ENCODE measurements around the gene PIWIL1.

Gene PIWIL1

DNA sequence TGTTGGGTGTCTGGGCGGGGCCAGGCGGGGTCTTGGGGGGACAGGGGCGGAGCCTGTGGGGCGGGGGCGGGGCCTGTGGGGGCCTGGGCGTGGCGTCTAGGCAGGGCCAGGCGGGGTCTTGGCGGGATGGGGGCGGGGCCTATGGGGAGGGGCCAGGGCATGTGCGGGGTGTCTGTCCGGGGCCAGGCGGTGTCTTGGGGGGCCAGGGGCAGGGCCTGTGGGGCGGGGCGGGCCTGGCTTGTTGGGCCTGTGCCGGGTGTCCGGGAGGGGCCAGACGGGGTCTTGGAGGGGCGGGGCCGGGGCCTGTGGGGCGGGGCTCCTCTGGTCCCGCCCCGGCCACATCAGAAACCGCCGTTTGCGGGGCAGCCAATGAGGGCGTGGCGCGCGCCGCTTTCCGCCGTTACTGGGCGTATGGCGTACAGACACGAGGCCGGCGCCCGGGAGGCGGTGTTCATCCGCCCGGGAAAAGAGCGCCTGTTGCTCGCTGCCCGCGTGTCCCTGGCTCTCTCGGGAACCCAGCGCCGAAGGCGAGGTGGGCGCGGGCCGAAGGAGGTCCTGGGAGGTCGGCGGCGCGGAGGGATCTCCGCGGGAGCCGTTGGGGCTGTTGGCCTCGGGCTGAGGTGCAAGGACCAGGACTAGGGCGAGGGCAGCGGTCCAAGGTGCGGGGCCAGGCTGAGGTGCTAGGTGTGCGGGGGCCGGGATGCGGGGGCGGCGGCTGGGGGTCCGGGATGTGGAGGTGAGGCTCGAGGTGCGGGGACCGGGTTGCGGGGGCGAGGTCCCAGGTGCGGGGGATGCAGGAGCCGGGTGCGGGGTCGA, at the start of gene PIWIL1:
Gene PIWIL1, plus strand, starts transcription at position 400 of the 816 bp plus-strand sequence. CDS start 4,705 bp downstream, outside the sequence.
- no peak for DNase-seq

DNA sequence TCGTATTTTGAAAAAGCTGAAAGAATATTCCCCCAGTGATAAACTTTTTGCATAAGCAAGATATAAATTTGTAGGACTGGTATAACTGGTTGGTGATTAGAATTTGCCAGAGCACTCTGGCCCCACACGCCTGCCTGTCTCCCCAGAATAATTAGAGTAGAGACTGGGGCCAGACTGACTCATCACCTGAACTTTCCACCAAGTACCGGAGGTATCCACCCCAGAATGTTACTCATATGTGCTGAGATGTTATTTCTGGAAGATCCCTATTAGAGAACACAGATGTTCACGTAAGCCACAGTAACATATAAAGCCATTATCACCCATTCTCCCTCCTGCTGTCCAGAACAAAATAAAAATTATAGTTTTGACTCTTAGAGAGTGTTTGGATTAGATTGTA, 49.5 kb upstream of the PIWIL1 start:
- DNase-seq = no peak

DNA sequence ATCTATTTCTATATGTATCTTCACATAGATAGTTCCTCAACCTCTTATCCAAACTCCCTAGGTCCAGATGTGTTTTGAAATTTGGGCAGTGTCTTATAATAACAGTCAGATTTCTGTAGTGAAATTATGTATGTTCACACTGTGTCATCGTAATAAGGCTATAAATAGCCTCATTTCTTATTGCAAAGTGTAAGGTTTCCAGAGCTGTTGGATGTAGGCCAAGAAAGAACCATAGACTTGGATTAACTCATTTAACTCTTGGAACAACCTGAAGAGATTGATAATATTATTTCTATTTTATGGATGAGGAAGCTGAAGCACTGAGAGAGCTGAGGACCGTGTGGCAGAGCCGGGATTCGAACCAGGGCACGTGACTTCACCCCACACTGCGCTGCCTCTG, 49.0 kb upstream of the PIWIL1 start:
- no peak for DNase-seq

DNA sequence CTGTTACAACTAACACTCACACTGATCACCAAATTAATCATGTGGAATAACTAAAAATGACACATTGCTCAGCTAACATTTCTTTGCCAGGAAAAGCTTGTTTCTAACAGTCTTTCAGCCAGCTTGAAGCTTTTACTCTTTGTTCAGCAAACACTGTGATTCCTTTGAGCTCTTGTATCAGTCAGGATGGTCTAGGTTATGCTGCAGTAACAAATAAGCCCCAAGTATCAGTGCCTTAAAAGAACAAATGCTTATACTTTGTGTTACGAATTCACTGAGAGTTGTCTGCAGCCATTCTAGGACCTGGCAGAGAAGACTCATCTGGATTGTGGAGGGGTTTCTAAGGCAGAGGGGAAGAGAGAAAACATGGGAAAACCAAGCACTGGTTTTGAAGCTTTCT, 47.6 kb upstream of the PIWIL1 start:
- no peak for DNase-seq

DNA sequence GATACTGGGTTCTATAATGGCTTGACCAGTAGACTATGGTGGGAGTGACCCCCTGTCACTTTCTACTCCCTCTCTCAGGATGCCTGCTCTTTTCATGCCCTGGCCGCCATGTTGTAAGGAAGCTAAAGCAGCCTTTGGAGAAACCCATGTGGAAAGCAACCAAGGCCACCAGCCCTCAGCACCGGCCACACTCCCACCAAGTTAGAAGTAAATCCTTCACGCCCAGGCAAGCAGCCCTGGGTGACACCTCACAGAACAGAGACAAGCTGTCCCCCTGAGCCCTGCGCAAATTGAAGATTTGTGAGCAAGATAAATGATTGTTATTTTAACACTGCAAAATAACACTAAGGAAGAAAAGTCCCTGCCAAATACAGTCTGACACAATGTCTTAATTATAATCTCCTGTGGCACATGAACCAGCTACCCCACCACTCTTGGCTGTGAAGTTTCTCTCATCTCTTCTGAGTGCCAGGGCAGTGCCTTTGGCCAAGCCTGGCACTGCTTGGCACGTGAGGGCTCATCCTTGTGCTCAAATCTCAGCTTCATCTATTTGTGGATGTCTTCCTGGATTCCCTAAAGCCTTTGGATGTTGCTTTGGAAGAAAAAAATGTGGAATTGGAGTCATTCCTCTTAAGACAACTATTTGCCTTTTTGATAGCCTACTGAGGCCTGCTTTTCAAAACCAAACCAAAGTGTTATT, 39.2 kb upstream of the PIWIL1 start:
- no peak for DNase-seq

DNA sequence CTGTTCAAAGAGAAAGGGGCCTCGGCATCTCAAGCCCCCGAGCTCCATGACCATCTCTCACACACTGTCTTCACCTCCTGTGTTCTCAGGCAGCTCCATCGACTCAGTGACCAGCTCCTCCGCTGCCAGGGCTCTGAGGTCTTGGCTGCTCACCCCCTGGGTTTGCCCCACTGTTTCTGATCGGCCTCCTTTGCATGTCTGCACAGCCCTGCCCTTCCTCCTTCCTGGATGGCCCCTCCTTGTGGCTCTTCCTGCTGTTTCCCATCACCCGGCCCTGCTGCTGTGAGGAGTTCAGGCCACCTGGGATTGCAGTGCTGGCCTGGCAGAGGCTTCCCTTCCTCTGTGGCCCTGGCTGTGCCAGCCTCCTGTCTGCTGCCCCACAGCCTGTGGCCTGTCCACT, 38.1 kb upstream of the PIWIL1 start:
- DNase-seq = no peak

DNA sequence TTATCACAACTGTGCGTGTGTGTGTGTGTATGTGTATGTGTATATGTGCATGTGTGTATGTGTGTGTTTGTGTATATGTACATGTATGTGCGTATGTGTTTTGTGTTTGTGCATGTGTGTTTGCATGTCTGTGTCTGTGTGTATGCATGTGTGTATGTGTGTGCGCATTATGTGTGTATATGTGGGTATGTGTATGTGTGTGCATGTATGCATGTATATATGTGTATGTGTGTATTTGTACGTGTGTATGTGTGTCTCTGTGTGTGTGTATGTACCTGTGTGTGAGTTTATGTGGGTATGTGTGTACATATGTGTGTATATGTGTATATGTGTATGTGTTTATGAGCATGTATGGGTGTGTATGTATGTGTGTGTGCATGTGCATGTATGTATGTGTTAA, 37.6 kb upstream of the PIWIL1 start:
- no peak for DNase-seq

DNA sequence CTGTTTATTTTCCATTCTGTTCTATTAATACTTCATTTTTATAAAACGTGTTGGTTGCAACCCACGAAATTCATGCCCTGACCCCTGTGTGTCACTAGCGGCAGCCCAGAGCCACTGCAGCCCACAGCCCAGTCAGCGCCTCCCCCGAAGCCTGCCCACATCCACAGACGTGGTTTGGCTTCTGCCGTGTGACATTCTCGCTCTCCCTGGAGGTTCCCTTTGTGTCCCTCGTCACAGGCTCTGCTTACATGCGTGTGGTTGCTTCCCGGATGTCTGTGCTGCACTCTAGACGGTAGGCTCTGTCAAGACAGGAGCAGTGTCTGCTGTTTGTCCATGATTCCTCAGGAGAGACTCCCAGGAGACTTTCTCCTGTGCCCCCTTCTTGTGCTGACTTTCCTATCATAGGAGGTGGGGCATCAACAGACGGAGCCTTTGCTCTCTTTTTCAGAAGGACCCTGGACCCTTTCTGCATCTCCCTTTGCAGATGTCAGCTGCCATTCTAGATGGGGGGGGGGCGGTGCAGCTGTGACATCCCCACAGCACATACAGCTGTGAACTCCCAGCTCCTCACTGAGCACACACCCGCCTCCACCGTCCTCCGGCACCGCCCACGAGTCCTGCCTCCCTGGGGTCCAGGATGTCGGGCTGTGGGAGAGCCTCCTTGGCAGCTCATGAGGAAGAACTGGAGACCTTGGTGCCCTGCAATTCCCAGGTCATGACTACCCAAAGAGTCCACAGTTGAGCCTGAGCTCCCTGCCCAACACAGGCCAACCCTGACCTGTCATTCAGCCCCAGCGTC, 36.8 kb upstream of the PIWIL1 start:
- DNase-seq = no peak

DNA sequence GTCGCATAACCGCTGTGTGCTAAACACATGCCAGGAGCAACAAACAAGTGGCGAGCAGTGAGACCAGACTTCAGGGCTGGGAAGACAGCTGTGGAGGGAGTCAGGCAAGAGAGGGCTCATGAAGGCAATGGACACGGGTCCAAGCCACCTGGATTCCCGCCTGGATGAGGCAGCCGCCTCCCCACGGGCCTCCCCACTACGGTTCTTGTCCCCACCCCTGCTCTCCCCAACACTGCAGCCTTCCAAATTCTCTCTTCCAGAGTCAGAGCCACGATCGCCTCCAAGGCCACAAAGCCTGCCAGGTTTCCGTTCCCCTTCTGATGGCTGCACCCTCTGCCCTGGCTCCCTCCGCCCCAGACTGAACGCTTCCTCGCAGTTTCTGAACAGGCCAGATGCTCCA, 36.1 kb upstream of the PIWIL1 start:
- no peak for DNase-seq

DNA sequence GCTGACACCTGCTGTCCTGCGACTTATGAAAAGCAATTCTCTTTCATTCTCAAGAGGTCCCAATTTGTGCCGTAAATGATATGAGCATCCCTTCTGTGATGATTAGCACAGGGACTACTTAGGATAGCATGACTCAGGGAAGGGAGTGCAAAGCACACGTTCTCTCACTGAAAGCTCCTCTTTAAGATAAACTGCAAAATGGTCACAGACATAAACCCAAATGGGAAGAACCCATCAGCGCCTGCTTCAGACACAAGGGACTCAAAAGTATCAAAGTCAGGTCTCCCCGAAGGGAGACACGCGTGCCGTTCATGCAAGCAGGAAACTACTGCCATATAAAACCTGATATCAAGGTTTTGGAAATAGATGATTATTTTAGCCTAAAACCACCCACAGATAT, 33.9 kb upstream of the PIWIL1 start:
- DNase-seq = no peak

DNA sequence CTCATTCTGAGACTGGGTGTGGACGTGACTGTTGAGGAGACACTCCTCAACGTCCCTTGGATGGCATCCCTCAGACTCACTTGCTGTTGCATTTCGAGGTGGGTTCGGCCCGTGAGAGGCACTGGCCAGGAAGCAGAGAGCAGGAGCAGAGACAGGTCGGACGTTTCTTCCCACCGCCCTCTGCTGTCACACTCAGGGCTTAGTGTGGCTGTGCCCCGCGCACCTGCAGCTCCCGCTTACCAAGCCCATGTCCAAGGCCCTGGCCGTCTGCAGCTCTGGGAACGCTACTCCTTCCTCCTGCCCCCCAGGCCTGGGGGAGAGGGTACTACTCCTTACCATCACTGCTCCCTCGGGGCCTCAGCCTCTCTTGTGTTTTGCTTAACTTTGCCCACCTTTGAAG, 29.8 kb upstream of the PIWIL1 start:
- DNase-seq = no peak

DNA sequence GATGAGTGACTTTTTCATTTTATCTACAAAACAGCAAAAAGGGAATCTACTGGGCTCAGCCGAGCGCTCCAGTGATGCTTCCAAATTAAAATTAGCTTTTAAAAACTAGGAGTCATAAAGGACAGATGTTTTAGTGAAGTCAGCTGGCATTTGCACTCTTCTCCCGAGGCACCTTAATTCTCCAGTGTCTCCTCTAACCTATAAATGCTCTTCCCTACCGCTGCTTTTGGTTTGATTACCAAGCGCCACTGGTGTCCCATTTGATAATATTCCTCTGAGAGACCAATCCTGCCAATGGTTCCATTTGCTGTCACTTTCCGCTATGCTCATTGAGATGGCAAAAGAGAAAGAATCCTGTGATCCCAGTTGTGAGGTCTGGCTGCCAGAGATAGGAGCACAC, 29.3 kb upstream of the PIWIL1 start:
- no peak for DNase-seq

DNA sequence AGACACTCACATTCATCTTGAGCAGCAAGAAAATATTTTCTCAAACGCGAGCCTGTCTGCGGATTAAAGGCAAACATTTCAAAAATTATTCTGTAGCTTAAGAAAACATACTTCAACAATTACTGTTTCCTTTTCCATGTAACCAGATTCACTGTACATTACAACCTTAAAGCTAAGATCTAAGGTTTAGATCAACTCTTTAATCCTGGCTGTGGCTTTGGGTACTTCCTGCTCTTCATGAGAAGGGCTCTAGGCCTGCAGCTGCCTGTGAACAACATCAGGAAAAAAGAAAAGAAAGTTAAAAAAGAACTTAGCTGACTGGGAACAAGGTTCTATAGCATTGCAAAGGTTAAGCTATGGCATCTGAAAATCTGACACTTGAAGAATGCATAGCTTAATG, 21.4 kb upstream of the PIWIL1 start:
- DNase-seq = no peak

DNA sequence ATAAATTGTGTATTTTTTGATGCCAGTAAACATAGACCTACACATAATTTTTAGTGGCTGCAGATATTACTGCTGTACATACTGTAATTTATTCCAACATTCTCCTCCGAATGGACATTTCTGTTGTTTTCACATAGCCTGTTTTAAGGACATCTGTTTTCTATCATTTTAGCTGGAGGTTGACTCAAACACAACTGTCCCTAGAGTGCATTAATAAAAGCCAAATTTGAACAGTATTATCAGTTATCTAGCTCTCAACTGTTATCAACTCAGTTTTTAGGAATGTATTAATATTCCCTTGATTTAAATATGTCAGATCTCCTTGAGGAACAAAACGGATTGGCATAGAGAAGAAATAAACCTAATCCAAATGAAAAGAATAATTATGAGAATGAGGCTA, 17.2 kb upstream of the PIWIL1 start:
- no peak for DNase-seq

DNA sequence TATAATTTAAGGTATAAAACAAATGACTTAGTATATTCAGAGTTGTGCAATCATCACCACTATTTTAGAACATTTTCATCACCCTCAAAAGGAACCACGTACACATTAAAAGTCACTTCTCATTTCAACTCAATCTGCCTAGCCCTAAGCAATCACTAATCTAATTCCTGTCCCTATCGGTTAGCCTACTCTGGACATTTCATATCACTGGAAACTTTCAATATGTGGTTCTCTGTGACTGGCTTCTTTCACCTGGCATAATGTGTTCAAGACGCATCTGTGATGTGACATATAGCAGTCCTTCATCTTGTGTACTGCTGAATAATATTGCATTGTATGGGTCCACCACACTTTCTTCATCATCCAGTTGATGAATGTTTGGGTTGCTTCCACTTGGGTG, 15.4 kb upstream of the PIWIL1 start:
- DNase-seq = no peak

DNA sequence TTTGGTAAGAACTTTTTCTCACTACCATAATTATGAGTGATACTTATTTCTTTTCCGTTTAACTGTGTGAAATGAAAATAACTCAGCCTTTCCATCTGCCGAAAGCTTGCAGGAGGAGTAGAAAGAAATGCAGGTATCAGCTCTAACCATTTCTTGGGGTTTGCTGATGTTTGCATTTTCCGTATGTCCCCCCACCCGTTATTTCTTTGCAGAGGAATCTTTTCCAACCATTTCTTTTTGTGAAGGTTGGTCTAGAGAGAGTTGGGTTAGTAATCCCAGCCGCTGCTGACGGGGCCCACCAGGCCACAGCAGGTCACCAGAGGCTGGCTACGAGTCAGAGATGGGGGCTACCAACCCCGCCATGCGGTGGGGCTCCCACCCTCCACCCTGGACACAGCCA, 7.0 kb upstream of the PIWIL1 start:
- DNase-seq = no peak

DNA sequence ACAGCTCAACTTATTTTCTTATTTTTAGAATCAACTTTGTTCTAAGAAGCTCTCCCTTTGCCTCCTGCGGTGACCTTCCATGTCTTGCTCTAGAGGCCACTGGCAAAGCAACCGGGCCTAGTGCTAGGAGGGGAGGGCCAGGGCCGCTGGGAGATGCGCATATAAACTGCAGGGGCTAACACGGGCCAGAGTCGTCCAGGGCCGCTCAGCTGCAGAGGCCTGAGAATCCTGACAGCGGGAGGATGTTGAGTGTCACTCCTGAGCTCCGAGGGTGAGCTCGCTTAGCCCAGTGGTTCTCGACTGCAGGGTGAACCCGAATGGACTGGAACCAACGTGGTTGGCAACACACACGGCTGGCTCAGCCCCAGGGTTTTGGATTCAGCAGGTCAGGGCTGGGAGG, 6.5 kb upstream of the PIWIL1 start:
- no peak for DNase-seq

DNA sequence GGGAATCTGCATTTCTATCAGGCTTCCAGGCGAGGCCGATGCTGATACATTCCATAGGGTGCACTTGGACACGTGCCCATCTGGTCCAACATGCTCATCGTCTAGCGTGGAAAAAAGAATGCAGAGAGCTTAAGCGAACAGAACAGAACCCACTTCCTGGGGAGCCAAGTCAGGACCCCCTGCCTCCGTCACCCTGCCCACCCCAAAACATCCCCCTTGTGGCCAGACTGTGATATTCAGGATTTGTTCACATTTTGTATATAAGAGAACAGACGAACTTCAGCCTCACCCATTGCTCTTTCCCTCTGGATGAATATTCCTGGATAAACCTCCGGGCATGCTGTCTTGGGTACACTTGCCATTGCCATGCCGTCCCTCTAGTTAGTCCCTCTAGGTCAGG, 4.3 kb upstream of the PIWIL1 start:
- no peak for DNase-seq

DNA sequence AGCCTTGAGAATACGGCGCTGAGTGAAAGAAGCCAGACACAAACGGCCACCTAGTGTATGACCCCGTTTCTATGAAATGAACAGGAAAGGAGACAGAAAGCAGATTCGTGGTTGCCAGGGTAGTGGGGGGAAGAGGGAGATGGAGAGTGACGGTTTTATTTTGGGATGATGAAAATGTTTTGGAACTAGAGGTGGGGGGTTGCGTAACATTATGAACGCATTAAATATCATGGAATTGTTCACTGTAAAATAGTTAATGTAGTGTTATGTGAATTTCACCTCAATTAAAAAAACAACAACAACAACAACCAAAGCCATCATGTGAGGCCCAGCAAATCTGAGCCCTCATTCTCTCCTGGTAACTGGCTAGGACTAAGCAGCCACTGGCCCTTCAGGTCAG, 3.3 kb upstream of the PIWIL1 start:
- DNase-seq = no peak

DNA sequence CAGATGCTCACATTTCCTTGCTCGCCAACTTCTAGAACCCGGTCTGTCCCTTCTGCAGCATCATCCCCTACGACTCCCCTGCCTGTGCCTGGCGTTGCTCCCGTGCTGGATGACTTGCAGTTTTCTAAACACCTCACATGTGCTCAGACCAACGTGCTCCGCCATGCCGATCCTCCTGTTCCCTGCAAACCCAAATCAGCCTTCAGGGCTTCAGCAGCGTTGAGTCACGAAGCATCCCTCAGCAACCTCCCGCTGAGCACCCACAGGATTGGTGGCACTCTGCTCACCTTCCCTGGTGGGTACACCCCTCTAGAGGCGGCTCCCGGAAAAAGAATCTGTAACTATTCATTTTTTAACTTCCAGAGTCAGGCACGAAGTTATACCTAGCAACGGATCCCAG, 2.8 kb upstream of the PIWIL1 start:
- no peak for DNase-seq

DNA sequence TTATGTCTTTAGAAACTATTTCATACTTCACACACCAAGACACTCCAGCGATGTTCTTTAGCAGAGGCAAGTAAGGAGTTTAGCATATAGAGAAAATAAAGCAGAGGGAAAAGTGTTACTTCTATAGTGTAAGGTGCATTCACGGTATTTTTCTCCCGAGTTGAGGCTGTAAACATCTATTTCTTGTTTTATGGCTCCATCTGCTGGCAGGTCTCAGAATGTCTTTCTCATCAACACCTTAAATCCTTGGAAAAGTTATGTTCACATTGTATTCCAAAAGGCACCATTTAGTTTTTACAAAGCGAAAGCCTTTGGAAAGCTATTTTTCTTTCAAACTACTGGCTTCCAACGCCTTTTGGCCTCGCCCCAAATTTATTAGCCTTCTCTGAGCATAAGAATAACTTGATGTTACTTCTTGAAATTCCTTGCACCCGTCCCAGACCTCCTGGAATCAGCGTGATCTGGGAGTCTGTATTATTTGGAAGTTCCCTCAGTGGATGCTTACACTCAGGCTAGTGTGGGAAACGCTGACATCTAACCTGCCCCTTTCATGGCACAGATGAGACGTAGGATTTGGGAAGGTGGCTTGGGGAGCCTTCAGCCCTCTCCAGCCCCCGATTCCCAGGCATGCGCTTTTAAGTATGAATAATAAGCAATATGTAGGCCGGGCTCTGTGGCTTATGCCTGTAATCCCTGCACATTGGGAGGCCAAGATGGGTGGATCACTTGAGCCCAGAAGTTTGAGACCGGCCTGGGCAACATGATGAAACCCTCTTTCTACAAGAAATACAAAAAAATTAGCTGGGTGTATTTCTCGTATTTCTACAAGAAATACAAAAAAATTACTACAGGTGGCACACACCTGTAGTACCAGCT, 1.9 kb upstream of the PIWIL1 start:
- DNase-seq = no peak

DNA sequence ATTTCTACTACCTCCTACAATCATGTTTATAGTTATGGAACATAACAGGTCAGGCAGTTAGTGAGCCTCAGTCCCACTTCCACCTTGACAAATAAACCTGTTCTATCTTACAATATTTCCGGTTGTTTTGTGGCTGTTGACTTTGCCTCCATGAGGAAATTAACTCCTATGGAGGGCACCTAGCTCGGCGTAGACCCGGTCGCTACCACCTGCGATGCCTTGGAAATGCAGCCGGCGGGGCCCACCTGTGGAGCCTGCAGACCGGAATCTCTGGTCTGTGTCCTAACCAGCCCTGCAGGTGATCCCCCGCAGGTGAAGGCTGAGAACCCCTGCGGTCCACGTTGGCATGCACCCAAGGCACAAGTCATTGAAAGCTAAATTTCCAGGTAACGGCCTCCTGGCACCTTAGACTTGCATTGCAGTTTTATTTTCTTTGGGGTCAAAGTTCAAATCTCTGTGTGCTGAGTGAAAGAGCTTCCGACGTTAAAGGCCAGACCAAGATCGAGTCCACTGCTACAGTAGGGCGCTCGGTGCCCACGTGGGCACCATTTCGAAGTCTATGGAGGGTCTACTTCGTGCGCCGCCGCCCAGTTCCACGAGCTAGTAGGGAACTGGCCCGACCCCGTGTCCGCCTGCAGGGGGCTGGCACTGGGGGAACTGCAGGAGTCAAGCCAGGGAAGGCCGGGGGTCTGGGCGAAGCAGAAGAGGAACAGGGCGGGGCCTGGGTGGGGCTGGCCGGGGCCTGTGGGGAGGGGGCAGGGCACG, 782 bp upstream of the PIWIL1 start:
- DNase-seq = no peak
